ENCODE measurements around the gene ZBTB20.

ZBTB20 gene

GRCh38 chr3:114563720-114564119, 583.4 kb downstream of the ZBTB20 start:
- no peak for FAIRE-seq

DNA sequence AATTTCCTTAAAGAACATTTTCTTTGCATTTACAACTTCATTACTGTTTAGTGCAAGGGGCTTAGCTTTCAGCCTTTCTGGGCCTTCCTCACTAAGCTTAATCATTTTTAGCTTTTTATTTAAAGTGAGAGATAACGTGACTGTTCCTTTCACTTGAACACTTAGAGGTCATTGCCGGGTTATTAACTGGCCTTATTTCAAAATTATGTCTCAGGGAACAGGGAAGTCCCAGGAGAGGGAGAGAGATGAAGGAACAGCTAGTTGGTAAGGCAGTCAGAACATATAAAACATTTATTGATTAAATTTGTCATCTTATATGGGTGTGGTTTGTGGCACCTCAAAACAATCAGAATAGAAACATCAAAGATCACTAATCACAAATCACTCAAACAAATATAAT, 584.5 kb downstream of the ZBTB20 start:
- no peak for FAIRE-seq

GRCh38 chr3:114558271-114558670, 588.8 kb downstream of the ZBTB20 start:
- FAIRE-seq = no peak

DNA sequence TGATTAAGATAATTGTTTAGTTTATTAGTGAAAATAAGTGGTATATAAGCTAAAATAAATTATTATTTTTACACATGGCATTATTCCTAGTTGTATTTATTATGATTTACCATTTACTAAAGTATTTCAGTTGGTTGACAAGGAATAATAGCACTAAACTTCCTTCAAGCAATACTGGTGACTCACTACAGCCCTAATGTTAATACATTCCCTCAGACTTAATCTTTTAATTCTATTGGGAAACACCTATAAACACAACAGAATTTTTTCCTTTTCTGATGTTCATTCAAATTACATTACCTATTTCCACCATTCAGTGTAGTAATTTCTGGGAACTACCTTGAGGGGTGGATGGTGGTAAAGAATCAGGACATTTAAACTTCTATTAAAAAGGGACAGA, 589.3 kb downstream of the ZBTB20 start:
- no peak for FAIRE-seq

GRCh38 chr3:114556657-114557213, 590.4 kb downstream of the ZBTB20 start:
- FAIRE-seq = no peak

DNA sequence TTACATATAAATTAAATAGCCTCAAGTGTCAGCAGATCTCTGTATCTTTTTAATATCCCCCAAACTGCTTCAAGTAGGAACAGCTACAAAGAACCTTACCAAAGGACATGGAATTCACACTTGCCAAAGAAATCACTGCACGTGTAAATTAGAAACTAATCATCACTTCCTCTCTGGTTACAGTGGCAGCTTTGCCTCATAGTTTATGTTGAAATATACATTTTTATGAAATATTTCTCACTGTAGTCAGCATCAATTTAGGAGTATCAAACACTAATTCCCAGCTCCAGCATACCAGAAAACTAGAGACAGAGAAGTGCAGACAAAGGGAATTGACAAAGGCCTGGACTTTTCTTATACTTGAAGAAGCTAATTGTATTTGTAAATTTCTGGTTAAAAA, 592.4 kb downstream of the ZBTB20 start:
- no peak for FAIRE-seq

- FAIRE-seq = no peak
Measured at GRCh38 chr3:114553949-114554593, 593.0 kb downstream of the ZBTB20 start.

DNA sequence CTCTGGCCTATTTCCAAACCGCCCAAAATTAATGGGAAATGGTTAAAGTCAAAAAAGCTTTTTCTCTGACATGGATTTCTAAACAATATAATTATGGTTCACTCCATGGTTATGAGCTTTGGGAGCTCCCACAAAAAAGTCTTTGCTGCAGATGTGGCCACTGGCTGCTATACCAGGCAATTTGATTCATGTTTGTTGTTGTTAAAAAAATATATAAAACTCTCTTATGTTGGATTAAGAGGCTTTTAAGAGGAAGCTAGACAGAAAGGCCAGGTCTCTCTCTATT, 594.6 kb downstream of the ZBTB20 start:
- no peak for FAIRE-seq

DNA sequence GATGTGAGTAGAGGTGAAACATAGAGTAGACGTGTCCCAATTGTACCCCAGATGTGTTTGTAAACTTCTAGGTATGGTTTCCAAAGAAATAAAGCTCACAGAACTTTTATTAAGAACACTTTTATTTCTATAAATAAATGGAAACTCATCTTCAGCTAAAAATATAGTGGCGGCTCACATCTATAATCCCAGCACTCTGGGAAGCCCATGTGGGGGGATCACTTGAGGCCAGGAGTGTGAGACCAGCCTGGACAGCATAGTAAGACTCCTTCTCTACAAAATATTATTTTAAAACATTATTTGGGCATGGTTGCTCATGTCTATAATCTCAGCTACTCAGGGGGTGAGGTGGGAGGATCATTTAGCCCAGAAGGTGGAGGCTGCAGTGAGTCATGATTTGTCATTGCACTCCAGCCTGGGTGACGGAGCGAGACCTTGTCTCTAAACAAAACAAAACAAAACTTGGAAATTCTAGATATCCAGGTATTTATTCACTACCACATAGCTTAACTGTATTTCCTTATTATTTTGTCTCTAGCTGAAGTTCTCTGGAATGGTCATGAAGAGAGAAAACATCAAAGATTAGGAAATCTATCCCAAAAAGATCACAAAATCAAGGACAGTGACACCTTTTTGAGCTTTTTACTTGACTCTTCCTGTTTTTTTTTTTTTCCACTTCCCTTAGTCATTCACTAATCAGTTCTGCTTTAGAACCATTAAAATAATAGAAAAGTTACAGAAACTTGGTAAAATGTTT, 595.1 kb downstream of the ZBTB20 start:
- no peak for FAIRE-seq

DNA sequence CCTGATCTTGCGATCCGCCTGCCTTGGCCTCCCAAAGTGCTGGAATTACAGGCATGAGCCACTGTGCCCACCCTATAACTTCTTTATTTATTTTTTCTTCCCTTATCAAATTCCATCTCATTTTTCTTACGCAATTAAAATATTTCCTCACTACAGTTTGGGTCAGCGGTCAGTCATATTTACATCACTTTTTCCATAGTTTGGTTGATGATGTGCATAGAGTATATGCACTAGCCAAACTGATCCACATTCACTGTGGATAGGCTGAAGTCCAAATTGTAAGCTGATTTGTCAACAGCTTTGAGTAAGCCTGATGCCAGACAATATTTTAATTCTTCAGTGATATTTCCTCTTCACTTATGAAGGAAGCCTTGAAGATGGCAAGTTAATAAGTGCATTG, 596.9 kb downstream of the ZBTB20 start:
- FAIRE-seq = no peak

DNA sequence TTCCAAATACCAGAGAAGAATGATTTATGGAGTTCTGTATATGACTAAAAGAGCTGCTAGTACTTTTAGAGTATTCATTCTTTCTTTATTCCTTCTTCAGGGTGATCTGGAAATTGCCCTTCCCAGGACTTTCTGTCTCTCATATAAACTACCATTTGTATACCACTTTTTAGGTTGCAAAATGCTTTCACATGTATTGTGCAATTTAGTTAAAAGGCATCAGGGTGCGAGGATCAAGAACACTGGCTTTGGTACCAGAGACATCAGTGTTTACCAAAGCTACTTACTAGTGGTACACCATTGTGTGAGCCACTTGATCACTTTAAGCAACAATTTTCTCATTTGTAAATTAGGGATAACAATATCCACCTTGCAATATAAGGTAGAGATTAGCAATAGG, 601.9 kb downstream of the ZBTB20 start:
- no peak for FAIRE-seq

DNA sequence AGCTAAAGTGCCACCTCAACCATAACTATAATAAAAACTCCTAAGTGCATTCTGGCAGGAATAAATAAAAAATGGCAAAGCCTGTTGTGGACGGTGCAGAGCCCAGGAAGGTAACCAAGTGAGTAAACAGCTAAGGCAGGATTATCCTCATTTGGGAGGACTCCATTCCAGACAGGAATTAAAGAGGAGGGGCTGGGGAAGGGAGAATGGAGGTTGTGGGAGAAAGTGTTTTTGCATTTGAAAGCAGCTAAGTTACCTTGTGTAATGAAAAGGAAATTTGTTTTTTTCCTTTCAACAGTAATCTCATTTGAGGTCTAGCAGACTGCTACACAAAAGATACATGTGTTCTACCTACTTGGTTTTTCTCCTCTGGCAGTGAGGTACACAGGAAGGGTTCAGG, 604.7 kb downstream of the ZBTB20 start:
- FAIRE-seq = no peak

GRCh38 chr3:114539525-114539924, 607.6 kb downstream of the ZBTB20 start:
- no peak for FAIRE-seq

DNA sequence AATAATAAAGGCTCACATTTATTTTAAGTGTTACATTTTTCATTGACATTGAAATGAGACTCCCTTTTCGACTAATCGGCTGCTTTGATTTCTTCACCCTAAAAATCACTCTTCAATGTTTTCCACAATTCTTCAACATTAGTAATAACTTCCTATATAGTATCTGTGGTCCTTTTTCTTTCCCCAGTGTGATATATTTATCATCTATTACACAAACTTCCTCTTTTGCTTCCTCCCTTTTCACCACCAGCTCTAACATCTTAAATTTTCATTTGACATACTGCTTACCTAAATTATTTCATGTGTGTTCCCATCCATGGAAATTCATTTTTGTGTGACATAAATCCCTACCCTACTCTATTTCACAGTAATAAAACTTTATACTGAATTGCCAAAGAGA, 608.9 kb downstream of the ZBTB20 start:
- no peak for FAIRE-seq

DNA sequence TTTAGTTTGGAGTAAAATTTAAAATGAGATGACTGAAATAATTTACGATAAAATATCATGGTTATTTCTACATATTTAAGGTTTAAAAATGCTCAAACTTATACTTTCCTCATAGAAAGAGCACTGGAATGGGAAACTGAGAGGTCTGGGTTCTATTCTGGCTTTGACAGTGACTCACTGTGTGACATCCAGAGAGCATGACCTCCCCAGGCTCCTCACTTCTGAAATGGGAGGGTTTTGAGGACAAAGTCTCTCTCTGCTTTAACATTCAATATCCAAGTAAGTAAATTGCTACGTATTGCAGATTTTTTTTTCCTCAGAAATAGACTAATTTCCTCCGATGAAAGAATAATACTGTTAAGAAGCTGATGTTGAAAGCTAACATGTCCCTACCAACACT, 618.6 kb downstream of the ZBTB20 start:
- FAIRE-seq = no peak

- no peak for FAIRE-seq
Measured at GRCh38 chr3:114527036-114527644, 619.9 kb downstream of the ZBTB20 start.

DNA sequence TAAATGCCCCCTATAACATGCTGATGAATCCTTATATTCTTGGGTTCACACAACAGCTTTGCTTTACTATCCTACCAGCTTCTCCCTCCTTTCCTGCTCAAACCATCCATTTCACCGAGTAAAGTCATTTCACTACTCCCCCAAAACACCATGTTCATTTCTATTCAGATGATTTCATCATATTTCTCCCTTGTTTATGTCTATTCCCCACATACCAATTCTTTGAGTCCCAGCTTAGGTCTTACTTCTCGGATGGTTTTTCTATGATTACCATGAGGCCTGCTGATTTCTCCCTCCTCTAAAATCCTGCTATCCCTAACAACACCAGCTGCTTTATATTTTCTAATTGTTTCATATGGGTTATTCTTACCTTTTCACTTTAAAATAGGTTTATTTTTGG, 621.8 kb downstream of the ZBTB20 start:
- FAIRE-seq = no peak

- FAIRE-seq = no peak
Measured at GRCh38 chr3:114519415-114519814, 627.7 kb downstream of the ZBTB20 start.

GRCh38 chr3:114518206-114518808, 628.8 kb downstream of the ZBTB20 start:
- no peak for FAIRE-seq

- no peak for FAIRE-seq
Measured at GRCh38 chr3:114510201-114510600, 636.9 kb downstream of the ZBTB20 start.

GRCh38 chr3:114509756-114510155, 637.3 kb downstream of the ZBTB20 start:
- no peak for FAIRE-seq

DNA sequence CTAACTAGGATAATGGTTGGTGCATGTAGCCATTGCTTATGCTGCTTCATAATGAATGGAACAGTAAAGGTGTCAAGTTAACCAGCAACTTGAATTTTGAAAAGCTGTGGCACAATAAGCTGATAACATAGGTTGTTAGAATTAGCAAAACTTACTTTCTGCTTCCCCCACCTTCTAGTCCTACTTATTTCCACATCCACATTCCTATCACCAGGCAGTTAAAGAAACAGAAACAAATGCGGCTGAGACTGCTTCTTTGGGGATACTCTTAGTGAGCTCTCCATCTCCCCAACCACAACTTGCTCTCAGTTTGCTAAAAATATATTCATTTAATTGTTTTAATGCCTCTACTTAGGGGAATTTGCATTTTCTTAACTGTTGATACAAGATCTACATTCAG, 638.1 kb downstream of the ZBTB20 start:
- FAIRE-seq = no peak

GRCh38 chr3:114508208-114508607, 638.9 kb downstream of the ZBTB20 start:
- no peak for FAIRE-seq

Measured in G401.6 (cell line).